Ovary (tissue), 3 donors: ENCODE measurements around the gene RAB14.

Experiments
- CTCF ChIP-seq, 3 donors: fragments of 450-650 bp in 2 of 3; fragments of 200-600 bp in 1 of 3; IDR thresholded peaks; one replicate each; pipeline versions ENCODE4 v1.5.1 to v1.8.0; 2016 to 2022; ENCODE audit warnings: antibody characterized with exemption in 3 of 3, mild to moderate bottlenecking in 1 of 3
- EP300 ChIP-seq: sonication (generic); formaldehyde crosslinking; IDR thresholded peaks from one replicate; pipeline ENCODE4 v1.6.1; 2017; ENCODE audit warnings: antibody characterized with exemption
- POLR2A ChIP-seq: fragments of 450-650 bp; IDR thresholded peaks from one replicate; pipeline ENCODE4 v1.6.1; 2017; ENCODE audit warnings: antibody characterized with exemption, mild to moderate bottlenecking, moderate library complexity
- donor health status: DM: no; HTN: no; CAD: no.

DNA sequence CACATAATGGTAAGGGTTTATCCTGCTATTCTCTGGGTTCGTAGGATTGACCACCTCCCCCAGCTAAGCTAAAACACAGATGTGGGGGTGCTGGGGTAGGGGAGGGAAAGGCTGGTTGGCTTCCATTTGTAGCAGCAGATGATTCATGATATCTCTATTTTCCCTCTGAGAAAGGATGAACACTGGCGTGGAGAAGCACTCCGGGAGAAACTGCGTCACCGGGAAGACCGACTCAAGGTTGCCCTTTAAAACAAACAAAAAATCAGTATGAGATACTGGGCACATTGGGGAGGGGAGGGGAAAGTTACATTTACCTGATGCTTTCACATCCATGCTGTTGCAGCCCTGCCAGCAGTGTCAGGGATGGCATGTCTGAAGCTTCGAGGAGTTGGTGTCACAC is 28.2 kb downstream of the RAB14 start:
- TF ChIP-seq EP300 = no peak
- no peak for TF ChIP-seq CTCF (IDR thresholded peaks at IDR 0.05)
- no peak for TF ChIP-seq POLR2A
